Measurements from ENCODE around the gene PVRIG. TPM values are rescaled to one million over a fixed set of nuclear protein-coding genes. Genes with fewer than 3 reads are reported as not detected.
"Not testable (repeated sequence)": the region's sequence is repeated elsewhere in the genome, so short reads cannot be mapped to it uniquely, and the experiment has no call there.

PVRIG gene
- 10 to 100 TPM in 1 of 10 donors, 1 to 10 TPM in 9; 2.6 to 11.6 (median 4.7) TPM for polyA plus RNA-seq (ENCODE audit: insufficient read length in 10 of 10)
- long read RNA-seq, donor 1 = 0 reads
- long read RNA-seq, donor 2 = 0 reads
- long read RNA-seq, donor 3 = 0 reads
- long read RNA-seq, donor 4 = 0 reads
- long read RNA-seq, donor 5 = 0 reads
- long read RNA-seq, donor 6 = 0 reads
- long read RNA-seq, donor 7 = 0 reads
- long read RNA-seq, donor 8 = 0 reads
- long read RNA-seq, donor 9 = 0 reads

- DNase-seq = not testable (repeated sequence)
These were observed at the start of gene PVRIG for GRCh38 chr7:100219801-100220585. PVRIG (plus strand) TSS chr7:100219949; CDS start chr7:100219971, 22 bp downstream.

GRCh38 chr7:100170101-100170897, 49.5 kb upstream of the PVRIG start:
- no peak for DNase-seq

DNA sequence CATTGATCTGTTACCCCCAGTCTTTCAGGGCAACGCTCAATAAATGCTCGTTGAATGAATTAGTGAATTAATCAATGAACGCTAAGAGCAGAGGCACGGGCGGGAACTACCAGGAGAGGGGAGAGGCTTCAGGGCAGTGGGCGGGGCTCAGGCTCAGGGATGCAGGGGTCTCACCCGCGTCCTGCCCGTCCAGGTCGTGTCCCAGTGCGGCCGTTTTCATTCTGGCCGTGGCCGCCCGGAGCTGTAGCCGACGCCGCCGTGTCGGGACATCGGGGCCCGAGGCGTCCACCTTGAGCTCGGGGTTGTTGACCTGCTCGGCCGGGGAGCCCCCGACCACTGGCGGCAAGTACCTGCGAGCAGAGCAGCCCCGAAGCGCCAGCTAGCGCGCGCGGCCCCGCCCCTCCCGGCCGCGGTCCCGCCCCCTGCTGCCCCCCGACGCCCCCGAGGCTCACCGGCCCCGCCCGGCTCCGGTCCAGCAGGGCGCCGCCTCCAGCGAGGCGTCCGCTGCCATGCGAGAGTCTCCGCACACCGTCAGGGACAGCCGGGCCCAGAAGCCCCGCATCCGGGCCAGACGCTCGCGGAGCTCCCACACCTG, 48.6 kb upstream of the PVRIG start:
- DNase-seq = no peak

DNA sequence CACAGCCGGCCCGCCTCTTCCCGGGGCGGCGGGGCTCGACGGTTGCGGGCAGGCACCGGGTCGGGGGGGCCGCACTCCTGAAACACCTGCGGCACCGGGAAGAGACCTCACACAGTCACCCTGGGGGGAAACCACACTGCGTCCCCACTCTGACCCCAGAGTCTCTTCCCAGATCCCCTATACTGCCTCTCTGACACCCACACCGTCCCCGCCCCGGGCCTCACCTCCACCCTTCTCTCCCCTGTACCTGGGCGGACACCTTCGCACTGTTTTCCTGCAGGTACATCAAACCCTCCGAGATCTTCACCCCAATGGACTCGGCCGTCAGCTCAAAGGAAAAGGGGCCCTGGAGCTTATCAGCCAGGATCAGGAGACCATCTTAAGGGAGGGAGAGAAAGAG, 47.9 kb upstream of the PVRIG start:
- no peak for DNase-seq

- DNase-seq = no peak
These were observed 45.8 kb upstream of the PVRIG start for GRCh38 chr7:100173806-100174495.

- no peak for DNase-seq
These were observed 45.2 kb upstream of the PVRIG start for GRCh38 chr7:100174582-100174981.

GRCh38 chr7:100175296-100175935, 44.3 kb upstream of the PVRIG start:
- DNase-seq = no peak

- DNase-seq = no peak
These were observed 43.4 kb upstream of the PVRIG start for GRCh38 chr7:100176096-100177044.

DNA sequence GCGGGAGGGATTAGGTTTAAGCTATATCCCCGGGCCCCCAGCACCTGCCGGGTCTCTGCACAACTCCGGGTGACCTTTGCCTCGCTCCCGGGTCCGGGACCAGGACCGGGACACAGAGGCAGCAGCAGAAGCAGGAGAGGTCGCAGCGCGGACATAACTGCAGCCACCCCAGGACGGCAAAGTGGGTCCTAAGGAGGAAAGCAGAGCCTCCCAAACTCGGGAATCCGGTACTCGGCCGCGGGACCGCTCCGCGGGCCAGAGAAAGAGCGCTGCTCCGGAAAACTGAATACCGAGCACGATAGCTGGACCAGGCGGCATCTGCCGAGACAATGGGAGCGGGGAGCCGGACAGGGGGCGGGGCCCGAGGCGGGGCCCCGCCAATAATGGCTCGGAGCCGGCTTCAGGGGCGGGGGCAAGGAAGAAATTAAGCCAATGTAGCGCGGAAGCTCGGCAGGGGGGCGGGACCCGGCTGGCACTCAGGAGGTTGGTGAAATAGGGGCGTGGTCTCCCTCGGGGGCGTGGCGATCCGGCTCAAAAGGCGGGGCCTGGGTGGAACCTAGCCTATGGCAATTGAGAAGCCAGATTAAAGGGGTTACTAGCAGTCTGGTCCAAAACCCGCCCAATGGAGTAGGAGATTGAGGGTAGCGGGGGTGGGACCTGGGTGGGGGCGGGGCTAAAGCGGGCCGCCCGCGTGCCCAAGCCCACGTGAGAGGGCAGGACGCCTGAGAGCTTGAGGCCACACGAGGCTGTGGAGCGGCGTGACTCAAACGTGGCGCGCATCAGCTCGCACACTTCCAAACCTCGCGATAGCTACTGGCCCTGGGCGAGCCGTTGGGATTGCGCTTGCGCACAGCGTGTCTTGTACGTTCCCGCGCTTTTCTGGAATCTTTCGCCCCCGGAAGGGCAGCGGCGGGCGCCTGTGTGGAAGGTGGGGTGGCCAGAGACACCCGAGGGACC, 42.4 kb upstream of the PVRIG start, which contains the start of the genes GPC2 and STAG3:
Gene GPC2 (minus strand): TSS at position 337 of the 957 bp plus-strand sequence. CDS start 182 bp downstream, at position 155.
Gene STAG3 (plus strand): TSS at position 874 of the 957 bp plus-strand sequence. CDS start 2,639 bp downstream, outside the sequence.
- peak; percentile 94 to 97 (median 95) for DNase-seq

DNA sequence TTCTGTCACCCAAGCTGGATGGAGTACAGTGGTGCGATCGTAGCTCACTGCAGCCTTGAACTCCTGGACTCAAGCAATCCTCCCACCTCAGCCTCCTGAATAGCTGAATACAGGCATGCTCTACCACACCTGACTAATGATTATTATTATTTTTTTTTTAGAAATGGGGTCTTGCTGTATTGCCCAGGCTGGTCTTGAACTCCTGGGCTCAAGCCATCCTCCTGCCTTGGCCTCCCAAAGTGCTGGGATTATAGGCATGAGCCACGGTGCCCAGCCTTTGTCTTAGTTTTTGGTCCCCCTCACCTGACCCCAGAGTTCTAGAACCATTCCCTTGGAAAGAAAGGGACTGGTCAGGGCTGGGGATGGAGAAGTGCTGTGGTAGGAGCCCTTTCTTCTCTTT, 39.7 kb upstream of the PVRIG start:
- DNase-seq = not testable (repeated sequence)

- DNase-seq = not testable (repeated sequence)
These were observed 37.1 kb upstream of the PVRIG start for GRCh38 chr7:100182616-100183015.

- DNase-seq = not testable (repeated sequence)
These were observed 36.7 kb upstream of the PVRIG start for GRCh38 chr7:100183090-100183489.

DNA sequence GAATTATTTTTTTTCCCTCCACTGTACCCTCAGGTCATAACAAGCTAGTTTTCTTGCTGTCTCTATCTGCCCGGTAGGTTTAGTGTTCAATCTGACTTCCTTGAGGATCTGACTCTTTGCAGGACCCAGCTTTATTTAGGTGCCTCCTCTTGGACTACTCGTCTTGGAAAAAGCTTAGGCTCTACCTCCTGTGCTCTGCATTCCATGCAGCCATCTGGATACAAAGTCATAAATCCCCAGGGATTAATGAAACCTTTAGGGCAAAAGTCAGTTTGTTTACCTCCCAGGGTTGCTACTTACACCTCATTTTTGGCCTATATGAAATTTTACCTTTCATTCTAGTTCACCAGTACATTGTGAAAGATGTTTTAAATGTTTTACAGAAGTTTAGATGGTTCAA, 34.0 kb upstream of the PVRIG start:
- DNase-seq = no peak

- no peak for DNase-seq
These were observed 30.7 kb upstream of the PVRIG start for GRCh38 chr7:100189061-100189460.

GRCh38 chr7:100190048-100190711, 29.6 kb upstream of the PVRIG start:
- DNase-seq = peak; percentile 51 to 77 (median 56)

- no peak for DNase-seq
These were observed 28.0 kb upstream of the PVRIG start for GRCh38 chr7:100191775-100192174.

DNA sequence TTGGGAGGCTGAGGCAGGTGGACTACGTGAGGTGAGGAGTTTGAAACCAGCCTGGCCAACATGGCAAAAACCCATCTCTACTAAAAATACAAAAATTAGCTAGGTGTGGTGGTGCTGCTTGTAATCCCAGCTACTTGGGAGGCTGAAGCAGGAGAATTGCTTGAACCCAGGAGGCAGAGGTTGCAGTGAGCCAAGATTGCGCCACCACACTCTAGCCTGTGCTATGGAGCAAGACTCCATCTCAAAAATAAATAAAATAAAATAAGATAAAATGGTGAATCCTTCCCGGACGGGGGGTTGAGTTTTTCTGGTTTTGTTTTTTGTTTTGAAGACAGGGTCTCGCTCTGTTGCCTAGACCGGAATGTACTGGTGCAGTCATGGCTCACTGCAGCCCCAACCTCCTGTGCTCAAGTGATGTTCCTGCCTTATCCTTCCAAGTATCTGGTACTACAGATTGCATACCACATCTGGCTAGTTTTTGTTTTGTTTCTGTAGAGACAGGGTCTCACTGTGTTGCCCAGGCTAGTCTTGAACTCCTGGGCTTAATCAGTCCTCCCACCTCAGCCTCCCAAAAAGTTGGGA, 27.4 kb upstream of the PVRIG start:
- DNase-seq = not testable (repeated sequence)
